Adrenal gland (tissue), 5 donors: ENCODE data around the gene PYGB.

Experiments
- CTCF ChIP-seq, 6 experiments: fragments of 450-650 bp in 4 of 6; fragments of 200-600 bp in 2 of 6; sonication (generic) in 1 of 6; IDR thresholded peaks; 1 replicate in 5 of 6; 2 replicates in 1 of 6; pipeline versions ENCODE4 v1.5.1 to v1.8.0; 2016 to 2021; ENCODE audit warnings: antibody characterized with exemption in 6 of 6, mild to moderate bottlenecking in 2 of 6, moderate library complexity in 1 of 6
- POLR2A ChIP-seq, 2 donors: fragments of 450-650 bp; IDR thresholded peaks; one replicate each; pipeline ENCODE4 v1.6.1; 2017; ENCODE audit warnings: antibody characterized with exemption in 2 of 2, mild to moderate bottlenecking in 2 of 2, moderate library complexity in 1 of 2
- donor health status: DM: no; HTN: no; CAD: no.

- TF ChIP-seq CTCF (IDR thresholded peaks at IDR 0.05) (no peak), POLR2A (IDR thresholded peaks at IDR 0.05) (no peak)
Measured at GRCh38 chr20:25288291-25289181, 40.7 kb downstream of the PYGB start.
